Neuronal stem cell (in vitro differentiated cells): ENCODE data around the gene MTAP.
A peak's percentile ranks its signal among the peaks of the same experiment; 100 is the strongest.

Experiments used
- DNase-seq: peaks from one replicate; pipeline ENCODE4 v3.0.0-alpha.2; 2013; ENCODE audit warnings: low spot score
- H2AFZ ChIP-seq: one replicate; pipeline ENCODE4 v1.6.1; 2013; ENCODE audit warnings: mild to moderate bottlenecking, low read length, inconsistent platforms
- H2AK5ac ChIP-seq: 2 replicates; pipeline ENCODE4 v1.6.1; 2013; ENCODE audit warnings: low read depth, mild to moderate bottlenecking, inconsistent platforms, low read length, moderate library complexity, mixed read lengths
- H2BK120ac ChIP-seq: 2 replicates; pipeline ENCODE4 v1.6.1; 2013; ENCODE audit warnings: low read depth, mild to moderate bottlenecking, inconsistent platforms, low read length, moderate library complexity, mixed read lengths
- H2BK12ac ChIP-seq: one replicate; pipeline ENCODE4 v1.6.1; 2013; ENCODE audit warnings: low read length, inconsistent platforms
- H2BK15ac ChIP-seq: 2 replicates; pipeline ENCODE4 v1.6.1; 2013; ENCODE audit warnings: mild to moderate bottlenecking, low read length, inconsistent platforms, mixed read lengths
- H2BK5ac ChIP-seq: one replicate; pipeline ENCODE4 v1.6.1; 2013; ENCODE audit warnings: inconsistent platforms, mild to moderate bottlenecking, low read length, moderate library complexity
- H3K14ac ChIP-seq: one replicate; pipeline ENCODE4 v1.6.1; 2013; ENCODE audit warnings: low read length, inconsistent platforms
- H3K18ac ChIP-seq: 2 replicates; pipeline ENCODE4 v1.6.1; 2013; ENCODE audit warnings: low read length, inconsistent platforms
- H3K23ac ChIP-seq: 2 replicates; pipeline ENCODE4 v1.6.1; 2013; ENCODE audit warnings: low read depth, mild to moderate bottlenecking, mixed read lengths, low read length, inconsistent platforms; ENCODE audit not compliant: poor library complexity
- H3K27ac ChIP-seq: replicated peaks from 3 replicates; pipeline ENCODE4 v1.5.1; 2013; ENCODE audit warnings: low read length, inconsistent platforms
- H3K27me3 ChIP-seq, 3 experiments: 2 replicates each; pipeline ENCODE4 v1.6.1; 2013; ENCODE audit warnings: low read length in 3 of 3, mild to moderate bottlenecking in 2 of 3, inconsistent platforms in 1 of 3, low read depth in 1 of 3, mixed read lengths in 1 of 3, moderate library complexity in 1 of 3; ENCODE audit not compliant: control insufficient read depth in 3 of 3, insufficient read depth in 3 of 3
- H3K36me3 ChIP-seq, 2 donors: replicated peaks in 1 of 2; 2 replicates each; pipeline ENCODE4 v1.6.1; 2013; ENCODE audit warnings: low read length in 2 of 2; ENCODE audit not compliant: control insufficient read depth in 2 of 2, insufficient read depth in 2 of 2
- H3K4ac ChIP-seq: 2 replicates; pipeline ENCODE4 v1.6.1; 2013; ENCODE audit warnings: inconsistent platforms, mild to moderate bottlenecking, low read length, moderate library complexity
- H3K4me1 ChIP-seq, 2 donors: 1 replicate in 1 of 2; 2 replicates in 1 of 2; pipeline ENCODE4 v1.6.1; 2013; ENCODE audit warnings: low read length in 2 of 2, low read depth in 1 of 2; ENCODE audit not compliant: control insufficient read depth in 2 of 2, insufficient read depth in 1 of 2
- H3K4me2 ChIP-seq: one replicate; pipeline ENCODE4 v1.6.1; 2013; ENCODE audit warnings: mild to moderate bottlenecking, low read length, inconsistent platforms; ENCODE audit not compliant: insufficient read depth, poor library complexity, severe bottlenecking
- H3K4me3 ChIP-seq, 2 donors: 2 replicates each; pipeline ENCODE4 v1.5.1; 2013; ENCODE audit warnings: low read length in 2 of 2, mild to moderate bottlenecking in 2 of 2, inconsistent platforms in 1 of 2, moderate library complexity in 1 of 2
- H3K79me1 ChIP-seq: one replicate; pipeline ENCODE4 v1.6.1; 2013; ENCODE audit warnings: low read depth, mild to moderate bottlenecking, inconsistent platforms, low read length, moderate library complexity
- H3K9ac ChIP-seq: one replicate; pipeline ENCODE4 v1.6.1; 2013; ENCODE audit warnings: mild to moderate bottlenecking, low read depth, low read length, inconsistent platforms; ENCODE audit not compliant: poor library complexity
- H3K9me3 ChIP-seq, 2 donors: replicated peaks in 1 of 2; 2 replicates each; pipeline versions ENCODE3 to v1.6.1; 2013; ENCODE audit warnings: low read length in 2 of 2, mild to moderate bottlenecking in 2 of 2, inconsistent platforms in 1 of 2, low read depth in 1 of 2, mixed read lengths in 1 of 2, moderate library complexity in 1 of 2; ENCODE audit not compliant: control insufficient read depth in 2 of 2, insufficient read depth in 1 of 2
- H4K8ac ChIP-seq: one replicate; pipeline ENCODE4 v1.6.1; 2013; ENCODE audit warnings: low read depth, mild to moderate bottlenecking, inconsistent platforms, low read length, moderate library complexity
- H4K91ac ChIP-seq: one replicate; pipeline ENCODE4 v1.6.1; 2013; ENCODE audit warnings: low read length, low read depth, mild to moderate bottlenecking, inconsistent platforms; ENCODE audit not compliant: poor library complexity
- WGBS, 2 donors: extraction: QIAGEN DNeasy Blood & Tissue Kit; methylation state at CpG; one replicate each; pipeline ENCODE4 v1.1.7; 2013; ENCODE audit warnings: missing lambda C conversion rate in 2 of 2, mixed read lengths in 1 of 2; ENCODE audit not compliant: insufficient read length in 2 of 2, insufficient replicate concordance in 1 of 2; ENCODE audit errors: extremely low coverage in 2 of 2; 5-methylcytosine and 5-hydroxymethylcytosine counted together

MTAP gene

DNA sequence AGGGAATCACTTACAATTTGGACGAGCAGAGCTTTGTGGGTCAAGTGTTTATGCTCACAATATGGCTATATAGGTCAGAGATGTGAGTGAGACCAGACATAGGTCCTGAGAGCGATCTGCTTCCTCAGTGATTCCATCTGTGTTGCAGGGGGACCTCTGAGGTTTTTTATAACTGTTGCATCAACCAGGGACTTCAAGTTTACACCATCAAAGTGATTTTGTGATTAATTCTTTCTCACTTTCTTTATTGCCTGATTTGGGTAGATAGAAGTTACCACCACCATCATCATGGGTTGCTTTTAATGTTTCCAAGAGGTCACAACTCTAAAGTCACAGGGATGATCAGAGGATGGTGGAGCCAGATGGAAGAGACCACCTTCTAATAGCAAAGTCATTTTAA lies 7.0 kb upstream of the MTAP start:
- Histone ChIP-seq H3K14ac (no peak overlapping the region), H3K4me3 (no peak overlapping the region), H2BK15ac (no peak overlapping the region), H4K8ac (no peak overlapping the region), H3K4me2 (no peak overlapping the region), H2BK12ac (no peak overlapping the region), H3K9me3 (no peaks in the 10 kb centered on the region), H3K23ac (no peak overlapping the region), H3K18ac (no peak overlapping the region), H2BK5ac (no peak overlapping the region), H2AK5ac (no peak overlapping the region), H3K79me1 (no peaks in the 10 kb centered on the region), H3K27me3 (peaks cover 0 to 57% (median 0%) of the 10 kb centered on the region in 3 experiments), H3K36me3 (no peaks in the 10 kb centered on the region), H4K91ac (no peak overlapping the region), H2AFZ (no peak overlapping the region), H2BK120ac (no peak overlapping the region), H3K4me1 (no peaks in the 10 kb centered on the region), H3K27ac (no peak overlapping the region), H3K9ac (no peak overlapping the region), H3K4ac (no peak overlapping the region)
- WGBS, 2 donors = no CpG with 5 or more reads among the region's 2 CpGs
- DNase-seq = no peak

DNA sequence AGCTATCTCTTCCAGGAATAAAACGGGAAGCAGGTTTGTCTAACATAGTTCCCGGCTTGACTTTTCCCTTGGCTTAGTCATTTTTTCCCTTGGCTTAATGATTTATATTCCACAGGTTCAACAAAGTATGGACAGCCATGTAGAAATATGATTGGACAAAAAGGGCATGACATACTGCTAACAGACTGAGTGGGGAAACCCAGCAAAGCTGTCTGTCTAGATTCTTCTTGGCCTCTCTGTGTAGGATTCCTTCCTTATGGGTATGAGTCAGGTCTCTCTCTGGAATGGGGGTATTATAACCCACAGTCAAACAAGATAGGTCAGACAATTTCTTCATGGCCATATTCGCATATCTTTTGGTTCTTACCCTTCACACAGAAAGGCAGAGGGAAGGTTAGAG lies 5.7 kb upstream of the MTAP start:
- H3K27ac ChIP-seq = no peak overlapping the region
- H3K4me1 ChIP-seq = peaks cover 0 to 1% of the 10 kb centered on the region in 2 donors
- H3K4ac ChIP-seq = no peak overlapping the region
- H3K9ac ChIP-seq = no peak overlapping the region
- no peak overlapping the region for H3K14ac ChIP-seq
- H3K9me3 ChIP-seq = no peaks in the 10 kb centered on the region
- H2BK12ac ChIP-seq = no peak overlapping the region
- H3K4me3 ChIP-seq = no peak overlapping the region
- H3K36me3 ChIP-seq = no peaks in the 10 kb centered on the region
- H4K8ac ChIP-seq = no peak overlapping the region
- H2AK5ac ChIP-seq = no peak overlapping the region
- H3K23ac ChIP-seq = no peak overlapping the region
- no peak overlapping the region for H2BK120ac ChIP-seq
- H3K4me2 ChIP-seq = no peak overlapping the region
- no CpG with 5 or more reads among the region's 3 CpGs for WGBS, 2 donors
- H3K27me3 ChIP-seq = peaks cover 0 to 57% (median 3%) of the 10 kb centered on the region in 3 experiments
- H2BK5ac ChIP-seq = no peak overlapping the region
- H3K18ac ChIP-seq = no peak overlapping the region
- H2AFZ ChIP-seq = no peak overlapping the region
- H2BK15ac ChIP-seq = no peak overlapping the region
- H4K91ac ChIP-seq = no peak overlapping the region
- no peaks in the 10 kb centered on the region for H3K79me1 ChIP-seq
- no peak for DNase-seq

DNA sequence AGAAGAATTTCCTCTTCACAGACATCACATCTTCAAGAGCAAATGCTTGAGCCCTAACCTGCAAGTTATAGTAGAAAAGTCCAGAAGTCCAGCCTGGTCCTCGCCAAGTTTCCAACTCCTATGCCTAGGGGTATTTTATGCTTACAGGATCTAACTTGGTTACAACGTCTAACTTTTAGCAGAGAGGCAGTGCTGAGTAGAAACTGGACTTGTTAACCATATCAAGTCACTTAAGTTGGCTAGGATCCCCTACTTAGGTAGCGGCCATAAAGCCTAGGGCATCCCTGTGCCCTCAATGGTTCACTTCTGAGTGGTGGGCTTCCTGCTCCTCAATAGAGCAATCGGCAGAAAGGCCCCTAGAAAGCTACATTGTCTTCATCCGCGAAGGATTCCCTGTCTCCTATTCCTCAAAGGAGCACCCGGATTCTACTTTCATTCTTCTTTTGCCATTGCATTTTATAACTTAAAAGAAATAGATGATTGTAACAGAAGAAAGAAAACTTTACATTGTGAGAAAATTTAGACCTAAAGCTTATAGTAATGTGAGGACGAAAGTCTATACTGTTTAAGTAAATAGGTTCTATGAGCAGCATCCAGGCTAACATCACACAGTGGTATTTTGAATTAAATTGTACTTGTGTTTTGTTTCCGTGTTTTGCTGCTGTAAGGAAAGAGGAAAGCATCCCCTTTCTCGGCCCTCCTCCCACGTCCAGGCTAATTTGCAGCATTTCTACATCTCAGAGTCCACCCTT lies 1.3 kb upstream of the MTAP start:
- Histone ChIP-seq H3K14ac (no peak overlapping the region), H3K4me3 (peak overlapping the region in 1 of 2 donors; percentile 81), H2AFZ (peak overlapping the region; percentile 98), H2AK5ac (no peak overlapping the region), H3K36me3 (peaks cover 4 to 22% of the 10 kb centered on the region in 2 donors), H2BK12ac (no peak overlapping the region), H2BK5ac (no peak overlapping the region), H3K27ac (no peak overlapping the region), H4K8ac (no peak overlapping the region), H3K4me2 (no peak overlapping the region), H3K23ac (no peak overlapping the region), H3K79me1 (peaks cover 6% of the 10 kb centered on the region), H3K18ac (no peak overlapping the region), H2BK120ac (no peak overlapping the region), H3K4ac (no peak overlapping the region), H2BK15ac (no peak overlapping the region), H3K9ac (no peak overlapping the region), H3K4me1 (peaks cover 6 to 12% of the 10 kb centered on the region in 2 donors), H4K91ac (no peak overlapping the region), H3K9me3 (no peaks in the 10 kb centered on the region), H3K27me3 (peaks cover 0 to 25% (median 3%) of the 10 kb centered on the region in 3 experiments)
- WGBS, 2 donors = no CpG with 5 or more reads among the region's 11 CpGs
- DNase-seq = no peak

DNA sequence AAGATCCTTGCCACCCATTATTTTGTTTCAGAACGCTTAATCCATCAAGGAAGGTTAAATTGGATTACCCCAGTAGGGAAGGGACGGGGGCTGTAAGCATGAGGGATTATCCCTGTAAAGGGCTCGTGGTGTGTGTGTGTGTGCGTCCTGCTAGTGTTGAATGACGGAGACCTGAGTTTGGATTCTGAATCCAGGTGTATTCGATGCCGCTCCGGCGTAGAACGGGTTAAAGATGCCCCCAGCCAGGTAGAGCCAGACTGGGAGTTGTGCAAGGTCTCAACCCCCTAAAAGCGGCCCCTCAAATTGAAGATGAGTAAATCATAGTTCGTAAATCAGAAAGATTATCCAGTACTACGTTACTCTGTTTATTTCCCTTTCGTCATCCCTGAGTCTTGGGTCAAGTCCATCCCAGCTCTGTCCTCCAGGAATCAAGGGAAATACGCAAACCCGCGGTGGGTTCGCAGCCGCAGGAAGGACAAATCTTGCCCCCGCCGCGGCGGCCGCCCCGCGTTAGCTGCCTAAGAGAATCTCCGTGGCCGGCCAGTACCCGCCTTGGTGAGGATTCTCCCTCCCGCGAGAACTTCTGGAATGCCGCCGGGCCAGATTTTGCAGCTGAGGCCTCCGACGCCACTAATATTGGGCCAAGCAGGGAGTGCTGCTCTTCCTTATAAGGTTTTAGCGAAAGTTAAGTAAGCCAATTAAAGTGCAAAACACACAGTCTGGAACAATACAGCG lies 586 bp upstream of the MTAP start:
- peaks cover 8 to 30% of the 10 kb centered on the region in 2 donors for H3K36me3 ChIP-seq
- no peak overlapping the region for H2BK15ac ChIP-seq
- no peak overlapping the region for H3K18ac ChIP-seq
- no peak overlapping the region for H4K91ac ChIP-seq
- peaks cover 6 to 12% of the 10 kb centered on the region in 2 donors for H3K4me1 ChIP-seq
- H3K27ac ChIP-seq = peak overlapping the region; percentile 13
- H3K23ac ChIP-seq = no peak overlapping the region
- no CpG with 5 or more reads among the region's 37 CpGs for WGBS, 2 donors
- H2AFZ ChIP-seq = peak overlapping the region; percentile 98
- H2BK12ac ChIP-seq = no peak overlapping the region
- H3K4ac ChIP-seq = no peak overlapping the region
- no peak overlapping the region for H2BK120ac ChIP-seq
- no peak overlapping the region for H3K14ac ChIP-seq
- no peak overlapping the region for H2AK5ac ChIP-seq
- H3K4me3 ChIP-seq = peak overlapping the region; percentile 81 to 85
- no peak overlapping the region for H4K8ac ChIP-seq
- DNase-seq = peak; percentile 68
- no peaks in the 10 kb centered on the region for H3K9me3 ChIP-seq
- H3K27me3 ChIP-seq = peaks cover 0 to 18% (median 3%) of the 10 kb centered on the region in 3 experiments
- H3K4me2 ChIP-seq = peak overlapping the region; percentile 54
- no peak overlapping the region for H3K9ac ChIP-seq
- no peak overlapping the region for H2BK5ac ChIP-seq
- H3K79me1 ChIP-seq = peaks cover 8% of the 10 kb centered on the region
